GM19099 (cell line): ENCODE measurements around the gene MAD1L1.

Experiments
- POLR2A ChIP-seq: IDR thresholded peaks from 3 replicates; pipeline ENCODE4 v1.6.1; 2011; ENCODE audit warnings: low read depth; ENCODE audit not compliant: insufficient read length; ENCODE audit errors: extremely low read depth

The MAD1L1 gene

GRCh38 chr7:1913466-1914282 is 319.1 kb downstream of the MAD1L1 start:
- TF ChIP-seq POLR2A = no peak

GRCh38 chr7:1912593-1913465 is 319.9 kb downstream of the MAD1L1 start:
- no peak for TF ChIP-seq POLR2A

- no peak for TF ChIP-seq POLR2A
Measured at GRCh38 chr7:1911571-1911970, 321.2 kb downstream of the MAD1L1 start.

GRCh38 chr7:1910827-1911226 is 321.9 kb downstream of the MAD1L1 start:
- TF ChIP-seq POLR2A = no peak

GRCh38 chr7:1910081-1910685 is 322.6 kb downstream of the MAD1L1 start:
- TF ChIP-seq POLR2A = no peak

GRCh38 chr7:1909476-1909875 is 323.3 kb downstream of the MAD1L1 start:
- no peak for TF ChIP-seq POLR2A

- TF ChIP-seq POLR2A = no peak
Measured at GRCh38 chr7:1908823-1909420, 323.8 kb downstream of the MAD1L1 start.

- TF ChIP-seq POLR2A = no peak
Measured at GRCh38 chr7:1907751-1908365, 324.9 kb downstream of the MAD1L1 start.

- TF ChIP-seq POLR2A = no peak
Measured at GRCh38 chr7:1906988-1907745, 325.6 kb downstream of the MAD1L1 start.

GRCh38 chr7:1906087-1906830 is 326.5 kb downstream of the MAD1L1 start:
- no peak for TF ChIP-seq POLR2A

- no peak for TF ChIP-seq POLR2A
Measured at GRCh38 chr7:1902231-1902855, 330.4 kb downstream of the MAD1L1 start.

- no peak for TF ChIP-seq POLR2A
Measured at GRCh38 chr7:1901431-1902210, 331.1 kb downstream of the MAD1L1 start.

- TF ChIP-seq POLR2A = no peak
Measured at GRCh38 chr7:1900847-1901246, 331.9 kb downstream of the MAD1L1 start.
